T-helper 17 cell (primary cell): ENCODE results near the gene SPP1. TPM values are rescaled to one million over a fixed set of nuclear protein-coding genes. Genes with fewer than 3 reads are reported as not detected.
"Not testable (repeated sequence)": the region's sequence is repeated elsewhere in the genome, so short reads cannot be mapped to it uniquely, and the experiment has no call there.

ENCODE experiments used
- ATAC-seq: fragments of 150-1000 bp; cut with Tn5 transposase; 2 replicates; pipeline ENCODE4 v1.10.0; 2021; ENCODE audit warnings: mild to moderate bottlenecking, moderate library complexity
- DNase-seq, 3 donors: peaks; one replicate each; pipeline versions ENCODE4 v3.0.0 to v3.0.0-alpha.2; 2020 to 2021
- H3K9me3 ChIP-seq: one replicate; pipeline ENCODE4 v1.7.0; 2013; ENCODE audit warnings: low read length, mild to moderate bottlenecking; ENCODE audit not compliant: control insufficient read depth, poor library complexity, severe bottlenecking
- H3K27ac Mint-ChIP-seq: one replicate; pipeline ENCODE4 v1.8.0; 2022; ENCODE audit warnings: mild to moderate bottlenecking, moderate library complexity, mixed read lengths
- H3K27me3 Mint-ChIP-seq: one replicate; pipeline ENCODE4 v1.8.0; 2022; ENCODE audit warnings: mixed read lengths
- H3K36me3 Mint-ChIP-seq: one replicate; pipeline ENCODE4 v1.8.0; 2022; ENCODE audit warnings: low read depth, mixed read lengths
- H3K4me1 Mint-ChIP-seq: one replicate; pipeline ENCODE4 v1.8.0; 2022; ENCODE audit warnings: mild to moderate bottlenecking, mixed read lengths
- H3K4me3 Mint-ChIP-seq: one replicate; pipeline ENCODE4 v1.8.0; 2022; ENCODE audit warnings: mild to moderate bottlenecking, moderate library complexity, mixed read lengths
- total RNA-seq, 4 donors: library from RNA in 2 of 4; stranded (reverse) in 2 of 4; gene quantifications; one replicate each; pipeline ENCODE4 v1.2.3 and lab custom pipeline; 2022 to 2026

The SPP1 gene
- total RNA-seq, 2 donors from 2014 or later = not detected

DNA sequence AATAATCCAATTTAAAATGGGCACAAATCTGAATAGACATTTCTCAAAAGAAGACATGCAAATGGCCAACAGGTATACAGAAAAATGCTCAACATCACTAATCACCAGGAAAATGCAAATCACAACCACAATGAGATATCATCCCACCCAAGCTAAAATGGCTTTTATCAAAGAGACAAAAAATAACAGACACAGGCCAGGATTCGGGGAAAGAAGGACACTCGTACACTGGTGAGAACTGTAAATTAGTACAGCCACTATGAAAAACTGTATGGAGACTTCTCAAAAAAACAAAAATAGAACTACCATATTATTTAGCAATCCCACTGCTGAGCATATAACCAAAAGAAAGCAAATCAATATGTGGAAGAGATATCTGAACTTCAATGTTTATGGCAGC is 8.5 kb downstream of the SPP1 start:
- Mint-ChIP-seq H3K36me3 (peaks cover 5% of the 10 kb centered on the region), H3K27ac (no peak overlapping the region), H3K4me1 (peaks cover 3% of the 10 kb centered on the region), H3K27me3 (peaks cover 51% of the 10 kb centered on the region), H3K4me3 (no peak overlapping the region)
- H3K9me3 ChIP-seq = peaks cover 3% of the 10 kb centered on the region
- DNase-seq (no peak), ATAC-seq (no peak)

DNA sequence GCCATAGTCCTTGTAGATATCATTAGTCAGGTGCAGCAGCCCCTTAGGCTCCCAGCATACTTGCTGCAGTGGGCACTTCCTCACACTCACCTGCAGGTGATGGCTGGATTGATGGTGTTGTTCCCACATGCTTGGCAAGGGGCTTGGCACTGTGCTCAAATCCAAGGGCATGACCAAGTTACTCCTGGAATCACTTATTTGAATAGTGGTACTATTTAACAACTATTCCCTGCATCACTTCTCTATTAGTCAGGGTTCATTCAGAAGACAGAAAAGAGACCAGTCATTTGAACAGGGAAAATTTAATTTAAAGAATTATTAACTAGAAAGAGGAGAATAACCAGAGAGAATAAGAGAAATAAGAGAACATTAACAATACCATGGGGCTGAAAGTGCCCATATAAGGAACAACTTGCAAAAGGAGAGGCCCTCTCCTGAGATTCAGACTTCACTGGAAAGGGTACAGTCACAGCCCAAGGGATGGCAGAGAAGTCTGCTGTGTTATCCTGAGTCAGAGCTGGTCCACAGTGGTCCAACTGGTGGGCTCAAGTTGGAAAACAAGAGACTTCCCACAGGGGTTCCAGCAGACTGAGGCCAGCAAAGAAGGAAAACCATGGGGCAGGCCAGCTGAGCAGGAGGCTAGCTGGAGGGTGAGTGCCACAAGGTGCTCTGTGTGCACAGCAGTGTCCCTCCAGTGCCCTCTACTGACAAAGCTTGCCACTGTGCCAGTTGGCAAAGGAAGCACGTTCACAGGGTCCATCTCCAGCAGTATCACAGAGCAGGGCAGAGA is 9.8 kb downstream of the SPP1 start:
- Mint-ChIP-seq H3K4me1 (peaks cover 5% of the 10 kb centered on the region), H3K36me3 (peaks cover 5% of the 10 kb centered on the region), H3K27me3 (peaks cover 45% of the 10 kb centered on the region), H3K4me3 (no peak overlapping the region), H3K27ac (no peak overlapping the region)
- peak; percentile 83 for ATAC-seq
- H3K9me3 ChIP-seq = peaks cover 3% of the 10 kb centered on the region
- peak in 1 of 3 donors; percentile 15 for DNase-seq

DNA sequence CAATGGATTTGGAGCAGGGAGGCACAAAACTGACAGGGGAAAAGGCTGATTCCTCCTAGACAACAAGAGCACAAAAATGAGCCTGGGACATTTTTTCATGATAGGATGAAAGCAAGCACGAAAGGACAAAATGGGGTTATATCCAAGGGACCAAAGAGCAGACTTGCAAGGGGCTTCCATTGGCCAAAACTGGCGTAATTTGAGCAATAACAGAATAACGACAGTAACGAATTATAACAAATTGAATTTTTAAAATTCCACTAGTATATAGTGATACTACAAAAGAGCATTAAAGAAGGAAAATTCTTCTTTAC is 10.3 kb downstream of the SPP1 start:
- peaks cover 3% of the 10 kb centered on the region for H3K9me3 ChIP-seq
- Mint-ChIP-seq H3K27me3 (peaks cover 45% of the 10 kb centered on the region), H3K4me1 (peaks cover 7% of the 10 kb centered on the region), H3K36me3 (peaks cover 5% of the 10 kb centered on the region), H3K4me3 (no peak overlapping the region), H3K27ac (no peak overlapping the region)
- no peak for ATAC-seq
- no peak for DNase-seq

DNA sequence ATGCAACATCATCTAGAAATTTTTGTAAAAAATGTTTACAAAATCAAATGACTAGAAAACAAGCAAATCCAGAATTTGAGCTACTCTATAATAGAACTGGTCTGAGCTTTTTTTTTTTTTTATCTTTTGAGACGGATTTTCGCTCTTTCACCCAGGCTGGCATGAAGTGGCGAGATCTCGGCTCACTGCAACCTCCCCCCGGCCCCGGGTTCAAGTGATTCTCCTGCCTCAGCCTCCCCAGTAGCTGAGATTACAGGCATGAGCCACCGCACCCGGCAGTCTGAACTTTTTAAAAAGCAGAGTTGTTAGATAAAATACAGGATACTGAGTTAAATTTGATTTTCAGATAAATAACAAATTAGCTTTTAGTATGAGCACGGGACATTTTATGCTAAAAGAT is 11.0 kb downstream of the SPP1 start:
- Mint-ChIP-seq H3K36me3 (peaks cover 5% of the 10 kb centered on the region), H3K4me1 (peaks cover 12% of the 10 kb centered on the region), H3K27me3 (peaks cover 45% of the 10 kb centered on the region), H3K4me3 (no peak overlapping the region), H3K27ac (no peak overlapping the region)
- peaks cover 3% of the 10 kb centered on the region for H3K9me3 ChIP-seq
- DNase-seq (no peak), ATAC-seq (no peak)

DNA sequence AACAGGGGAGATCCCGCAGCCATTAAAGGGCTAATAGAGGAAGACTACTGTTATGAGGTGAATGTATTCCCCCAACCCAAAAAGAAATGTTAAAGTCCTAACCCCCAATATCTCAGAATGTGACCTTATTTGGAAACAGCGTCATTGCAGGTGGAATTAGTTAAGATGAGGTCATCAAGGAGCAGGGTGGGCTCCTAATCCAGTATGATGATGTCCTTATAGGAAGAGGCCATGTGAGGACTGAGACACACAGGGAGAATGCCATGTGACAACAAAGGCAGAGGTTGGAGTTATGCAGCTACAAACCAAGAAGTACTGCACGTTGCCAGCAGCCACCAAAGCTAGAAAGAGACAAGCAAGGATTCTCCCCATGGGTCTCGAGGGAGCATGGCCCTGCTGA is 14.3 kb downstream of the SPP1 start:
- DNase-seq = no peak
- H3K36me3 Mint-ChIP-seq = peaks cover 5% of the 10 kb centered on the region
- H3K27me3 Mint-ChIP-seq = peaks cover 26% of the 10 kb centered on the region
- H3K27ac Mint-ChIP-seq = no peak overlapping the region
- no peak for ATAC-seq
- H3K4me3 Mint-ChIP-seq = no peak overlapping the region
- H3K4me1 Mint-ChIP-seq = peaks cover 21% of the 10 kb centered on the region
- peaks cover 3% of the 10 kb centered on the region for H3K9me3 ChIP-seq

DNA sequence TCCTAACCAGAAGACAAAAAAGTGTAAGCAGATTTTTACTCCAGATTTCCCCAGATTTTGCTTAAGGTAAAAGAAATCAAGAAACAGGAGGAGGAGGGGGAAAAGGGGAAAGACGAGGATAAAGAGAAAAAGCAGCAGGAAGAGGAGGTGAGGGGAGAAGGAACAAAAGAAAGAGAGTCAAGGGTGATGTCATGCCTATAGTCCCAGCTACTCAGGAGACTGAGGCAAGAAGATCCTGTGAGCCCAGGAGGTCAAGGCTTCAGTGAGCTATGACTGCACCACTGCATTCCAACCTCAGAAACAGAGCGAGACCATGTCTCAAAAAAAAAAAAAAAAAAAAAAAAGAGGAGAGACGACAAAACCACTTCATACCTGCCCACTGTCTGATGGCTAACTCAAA is 19.9 kb downstream of the SPP1 start:
- ATAC-seq (no peak), DNase-seq (no peak)
- no peak overlapping the region for H3K4me3 Mint-ChIP-seq
- no peaks in the 10 kb centered on the region for H3K27me3 Mint-ChIP-seq
- no peaks in the 10 kb centered on the region for H3K36me3 Mint-ChIP-seq
- H3K9me3 ChIP-seq = no peaks in the 10 kb centered on the region
- no peak overlapping the region for H3K27ac Mint-ChIP-seq
- H3K4me1 Mint-ChIP-seq = peaks cover 14% of the 10 kb centered on the region

DNA sequence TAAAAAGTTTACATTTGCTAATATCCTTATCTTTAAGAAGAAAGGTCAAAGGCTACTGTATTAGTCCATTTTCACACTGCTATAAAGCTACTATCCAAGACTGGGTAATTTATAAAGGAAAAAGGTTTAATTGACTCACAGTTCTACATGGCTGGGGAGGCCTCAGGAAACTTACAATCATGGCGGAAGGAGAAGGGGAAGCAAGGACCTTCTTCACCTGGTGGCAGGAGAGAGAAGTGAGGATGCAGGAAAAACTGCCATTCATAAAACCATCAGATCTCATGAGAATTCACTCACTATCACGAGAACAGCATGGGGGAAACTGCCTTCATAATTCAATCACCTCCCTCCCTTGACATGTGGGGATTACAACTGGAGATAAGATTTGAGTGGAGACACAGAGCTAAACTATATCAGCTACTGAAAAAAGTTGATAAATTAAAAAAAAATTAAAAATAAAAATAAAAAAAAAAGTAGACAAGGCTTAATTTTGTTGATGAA is 23.7 kb downstream of the SPP1 start:
- not testable (repeated sequence) for DNase-seq, H3K27me3 Mint-ChIP-seq, H3K4me1 Mint-ChIP-seq, H3K4me3 Mint-ChIP-seq, H3K36me3 Mint-ChIP-seq, H3K9me3 ChIP-seq, H3K27ac Mint-ChIP-seq, ATAC-seq

DNA sequence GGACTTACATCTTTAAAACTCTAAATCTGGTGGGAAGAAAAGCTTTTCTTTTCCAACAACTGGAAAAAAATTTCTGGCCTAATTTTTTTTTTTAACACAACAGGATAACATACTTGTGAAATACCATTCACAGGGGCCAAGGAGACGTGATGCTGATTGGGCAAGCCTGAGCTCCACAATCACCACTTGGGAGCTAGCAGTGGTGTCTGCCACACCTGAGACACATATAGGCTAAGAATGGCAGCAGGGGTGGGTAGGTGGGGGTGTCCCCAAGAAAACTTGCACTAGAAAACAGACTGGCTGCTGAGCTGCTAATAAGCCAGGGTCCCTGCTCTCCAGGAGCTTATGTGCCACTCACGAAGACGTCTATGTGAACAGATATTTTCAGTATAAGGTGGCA is 26.4 kb downstream of the SPP1 start:
- peaks cover 2% of the 10 kb centered on the region for H3K36me3 Mint-ChIP-seq
- H3K27ac Mint-ChIP-seq = no peak overlapping the region
- no peaks in the 10 kb centered on the region for H3K27me3 Mint-ChIP-seq
- DNase-seq (no peak), ATAC-seq (no peak)
- H3K9me3 ChIP-seq = no peaks in the 10 kb centered on the region
- no peak overlapping the region for H3K4me3 Mint-ChIP-seq
- peaks cover 6% of the 10 kb centered on the region for H3K4me1 Mint-ChIP-seq

DNA sequence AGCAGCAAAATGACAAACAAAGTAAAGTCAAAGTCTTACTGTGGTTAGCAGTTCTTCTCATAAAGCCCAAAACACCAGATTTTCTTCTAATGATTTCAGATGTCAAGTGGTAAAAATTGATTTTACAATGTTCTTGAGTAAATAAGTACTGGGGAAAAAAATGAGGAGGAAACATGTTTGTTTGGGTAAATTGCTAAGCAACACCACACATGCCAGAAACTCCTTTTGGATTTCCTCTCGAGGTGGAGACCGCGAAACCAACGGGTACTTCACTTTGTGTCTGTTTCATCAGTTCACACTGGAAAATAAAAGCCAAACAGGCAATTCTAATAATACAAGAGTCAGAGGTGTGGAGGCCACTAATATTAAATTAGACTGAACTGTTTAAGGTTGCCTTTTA is 27.3 kb downstream of the SPP1 start:
- peaks cover 8% of the 10 kb centered on the region for H3K4me1 Mint-ChIP-seq
- ATAC-seq = no peak
- no peak overlapping the region for H3K4me3 Mint-ChIP-seq
- no peaks in the 10 kb centered on the region for H3K9me3 ChIP-seq
- H3K36me3 Mint-ChIP-seq = peaks cover 2% of the 10 kb centered on the region
- no peaks in the 10 kb centered on the region for H3K27me3 Mint-ChIP-seq
- no peak overlapping the region for H3K27ac Mint-ChIP-seq
- no peak for DNase-seq

DNA sequence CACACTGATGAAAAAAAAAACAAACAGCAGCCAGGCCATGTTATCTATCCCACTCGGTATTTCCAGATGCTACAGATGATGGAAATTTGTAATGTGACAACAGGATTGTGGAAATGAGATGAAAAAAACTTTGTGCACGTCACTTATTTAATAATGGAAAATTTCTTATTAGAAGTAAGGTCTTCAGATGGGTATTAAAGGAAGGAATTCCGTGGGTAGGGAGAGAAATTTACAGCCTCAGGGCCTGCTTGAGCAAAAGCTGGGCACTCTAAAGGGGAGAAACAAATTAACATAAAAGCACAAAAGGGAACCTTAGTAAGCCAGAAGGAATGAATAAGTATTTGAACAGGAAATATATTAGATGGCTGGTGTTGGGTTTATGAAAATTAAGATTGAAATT is 27.7 kb downstream of the SPP1 start:
- ATAC-seq (no peak), DNase-seq (no peak)
- H3K9me3 ChIP-seq = no peaks in the 10 kb centered on the region
- Mint-ChIP-seq H3K27me3 (no peaks in the 10 kb centered on the region), H3K4me1 (peaks cover 9% of the 10 kb centered on the region), H3K4me3 (no peak overlapping the region), H3K27ac (no peak overlapping the region), H3K36me3 (peaks cover 2% of the 10 kb centered on the region)

DNA sequence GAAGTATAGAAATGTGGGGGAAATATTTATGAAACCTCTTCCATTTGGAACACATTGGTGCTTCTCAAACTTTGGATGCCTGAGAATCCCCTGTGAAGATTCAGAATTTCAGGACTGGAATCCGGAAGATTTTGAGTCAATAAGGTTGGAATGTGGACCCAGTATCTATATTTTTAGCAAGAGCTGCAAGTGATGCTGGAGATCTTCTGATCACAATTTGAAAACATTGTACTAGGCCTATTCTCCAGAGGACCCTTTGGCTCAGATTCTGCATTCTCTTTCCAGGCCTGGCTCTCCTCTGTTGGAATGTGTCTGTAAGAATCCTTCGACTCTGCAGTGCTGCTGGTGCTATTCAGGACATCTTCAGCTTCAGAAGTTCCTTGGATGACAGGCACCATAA is 29.6 kb downstream of the SPP1 start:
- peaks cover 2% of the 10 kb centered on the region for H3K36me3 Mint-ChIP-seq
- H3K27ac Mint-ChIP-seq = no peak overlapping the region
- H3K4me1 Mint-ChIP-seq = peaks cover 16% of the 10 kb centered on the region
- DNase-seq (no peak), ATAC-seq (no peak)
- no peaks in the 10 kb centered on the region for H3K27me3 Mint-ChIP-seq
- H3K4me3 Mint-ChIP-seq = no peak overlapping the region
- H3K9me3 ChIP-seq = no peaks in the 10 kb centered on the region

DNA sequence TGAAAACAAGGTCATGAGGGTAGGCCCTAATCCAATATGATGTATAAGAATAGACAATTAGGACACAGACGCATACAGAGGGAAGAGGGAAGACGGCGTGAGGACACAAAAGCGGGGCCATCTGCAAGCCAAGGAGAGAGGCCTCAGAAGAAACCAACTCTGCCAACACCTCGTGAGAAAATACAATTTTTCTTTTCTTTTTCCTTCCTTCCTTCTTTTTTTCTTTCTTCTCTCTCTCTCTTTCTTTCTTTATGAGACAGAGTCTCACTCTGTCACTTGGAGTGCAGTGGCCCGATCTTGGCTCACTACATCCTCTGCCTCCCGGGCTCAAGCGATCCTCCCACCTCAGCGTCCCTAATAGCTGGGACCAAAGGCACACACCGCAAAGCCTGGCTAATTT is 30.4 kb downstream of the SPP1 start:
- H3K4me1 Mint-ChIP-seq = peaks cover 23% of the 10 kb centered on the region
- no peak overlapping the region for H3K27ac Mint-ChIP-seq
- no peaks in the 10 kb centered on the region for H3K9me3 ChIP-seq
- no peak for DNase-seq
- no peaks in the 10 kb centered on the region for H3K27me3 Mint-ChIP-seq
- peak overlapping the region; percentile 93 for H3K4me3 Mint-ChIP-seq
- ATAC-seq = no peak
- peaks cover 2% of the 10 kb centered on the region for H3K36me3 Mint-ChIP-seq

DNA sequence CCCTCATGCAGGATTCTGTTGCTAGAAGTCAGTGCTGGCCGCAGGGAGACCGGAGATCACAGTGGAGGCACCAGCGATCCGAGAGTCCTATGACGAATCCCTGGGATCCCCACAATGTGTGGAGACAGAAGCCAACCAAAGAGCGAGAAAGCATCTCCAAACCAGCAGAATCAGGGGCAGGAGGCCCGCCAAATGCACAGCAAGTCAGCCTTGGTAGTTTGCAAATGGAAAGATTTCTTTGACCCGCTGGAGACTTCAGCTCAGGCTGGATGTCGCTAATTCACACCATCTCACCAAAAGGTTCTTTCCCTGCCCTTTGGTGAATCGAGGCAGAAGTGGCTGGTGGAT is 31.4 kb downstream of the SPP1 start:
- peak overlapping the region; percentile 93 for H3K4me3 Mint-ChIP-seq
- no peak for DNase-seq
- H3K27me3 Mint-ChIP-seq = no peaks in the 10 kb centered on the region
- no peak overlapping the region for H3K27ac Mint-ChIP-seq
- no peak for ATAC-seq
- H3K9me3 ChIP-seq = no peaks in the 10 kb centered on the region
- peaks cover 23% of the 10 kb centered on the region for H3K4me1 Mint-ChIP-seq
- peaks cover 2% of the 10 kb centered on the region for H3K36me3 Mint-ChIP-seq
